ACC112 (cell line): ENCODE data around the gene OLIG2.
A peak's percentile ranks its signal among the peaks of the same experiment; 100 is the strongest.

Experiments
- H2AFZ ChIP-seq: fragments of 200-600 bp; sonication (generic); one replicate; pipeline ENCODE4 v1.6.0; 2017; ENCODE audit warnings: antibody characterized with exemption, low read length; ENCODE audit not compliant: unreplicated experiment
- H3K27ac ChIP-seq: fragments of 200-600 bp; sonication (generic); 2 replicates; pipeline ENCODE4 v1.5.1; 2014; ENCODE audit warnings: low read depth, mild to moderate bottlenecking, antibody characterized with exemption, low read length, moderate library complexity
- H3K27me3 ChIP-seq: fragments of 200-600 bp; sonication (generic); 2 replicates; pipeline ENCODE4 v1.6.1; 2014; ENCODE audit warnings: mild to moderate bottlenecking, antibody characterized with exemption, low read length, moderate library complexity, mixed read lengths; ENCODE audit not compliant: insufficient read depth
- H3K36me3 ChIP-seq: fragments of 200-600 bp; sonication (generic); 2 replicates; pipeline ENCODE4 v1.6.1; 2016; ENCODE audit warnings: mild to moderate bottlenecking, antibody characterized with exemption, low read length, moderate library complexity, mixed read lengths; ENCODE audit not compliant: insufficient read depth
- H3K4me1 ChIP-seq: fragments of 200-600 bp; sonication (generic); one replicate; pipeline ENCODE4 v1.6.1; 2016; ENCODE audit warnings: low read length, mixed read lengths; ENCODE audit not compliant: insufficient read depth, unreplicated experiment, control insufficient read depth
- H3K4me3 ChIP-seq: fragments of 200-600 bp; sonication (generic); 2 replicates; pipeline ENCODE4 v1.5.1; 2014; ENCODE audit warnings: mild to moderate bottlenecking, low read depth, low read length
- H3K79me2 ChIP-seq: fragments of 200-600 bp; sonication (generic); one replicate; pipeline ENCODE4 v1.6.0; 2016; ENCODE audit warnings: low read length; ENCODE audit not compliant: control insufficient read depth, unreplicated experiment, insufficient read depth

The OLIG2 gene

GRCh38 chr21:33026878-33027400, 1.2 kb downstream of the OLIG2 start:
- no peaks in the 10 kb centered on the region for H3K36me3 ChIP-seq
- H3K27me3 ChIP-seq, result peaks cover 100% of the 10 kb centered on the region
- no peak overlapping the region for H3K4me3 ChIP-seq
- no peak overlapping the region for H2AFZ ChIP-seq
- no peak overlapping the region for H3K27ac ChIP-seq
- H3K4me1 ChIP-seq, result no peaks in the 10 kb centered on the region
- H3K79me2 ChIP-seq, result no peaks in the 10 kb centered on the region

GRCh38 chr21:33027401-33028286, 1.9 kb downstream of the OLIG2 start:
- Histone ChIP-seq H3K79me2 (no peaks in the 10 kb centered on the region), H3K27ac (no peak overlapping the region), H2AFZ (no peak overlapping the region), H3K36me3 (no peaks in the 10 kb centered on the region), H3K4me3 (no peak overlapping the region), H3K27me3 (peaks cover 100% of the 10 kb centered on the region), H3K4me1 (no peaks in the 10 kb centered on the region)

- H3K27me3 ChIP-seq, result peaks cover 100% of the 10 kb centered on the region
These were observed 2.5 kb downstream of the OLIG2 start for GRCh38 chr21:33028287-33028670.

GRCh38 chr21:33028773-33029384, 3.1 kb downstream of the OLIG2 start:
- Histone ChIP-seq H2AFZ (no peak overlapping the region), H3K27me3 (peaks cover 100% of the 10 kb centered on the region), H3K4me1 (no peaks in the 10 kb centered on the region)

More at GRCh38 chr21:33028287-33028670, 2.5 kb downstream of the OLIG2 start:
- no peak overlapping the region for H3K27ac ChIP-seq
- H3K79me2 ChIP-seq, result no peaks in the 10 kb centered on the region
- H2AFZ ChIP-seq, result no peak overlapping the region
- H3K4me1 ChIP-seq, result no peaks in the 10 kb centered on the region
- no peaks in the 10 kb centered on the region for H3K36me3 ChIP-seq
- H3K4me3 ChIP-seq, result no peak overlapping the region

GRCh38 chr21:33029385-33029921, 3.7 kb downstream of the OLIG2 start:
- H3K36me3 ChIP-seq, result no peaks in the 10 kb centered on the region

More at GRCh38 chr21:33028773-33029384, 3.1 kb downstream of the OLIG2 start:
- Histone ChIP-seq H3K79me2 (no peaks in the 10 kb centered on the region), H3K4me3 (peak overlapping the region; percentile 2; the same call in 1 of the 2 replicates), H3K36me3 (no peaks in the 10 kb centered on the region), H3K27ac (no peak overlapping the region)

GRCh38 chr21:33029975-33030461, 4.3 kb downstream of the OLIG2 start:
- H3K4me3 ChIP-seq, result no peak overlapping the region
- H3K4me1 ChIP-seq, result no peaks in the 10 kb centered on the region
- H3K27ac ChIP-seq, result no peak overlapping the region
- H3K79me2 ChIP-seq, result no peaks in the 10 kb centered on the region
- H2AFZ ChIP-seq, result no peak overlapping the region
- peaks cover 100% of the 10 kb centered on the region for H3K27me3 ChIP-seq
- no peaks in the 10 kb centered on the region for H3K36me3 ChIP-seq

More at GRCh38 chr21:33029385-33029921, 3.7 kb downstream of the OLIG2 start:
- H3K4me1 ChIP-seq, result no peaks in the 10 kb centered on the region
- no peak overlapping the region for H2AFZ ChIP-seq
- H3K27ac ChIP-seq, result no peak overlapping the region
- peaks cover 100% of the 10 kb centered on the region for H3K27me3 ChIP-seq
- H3K79me2 ChIP-seq, result no peaks in the 10 kb centered on the region
- H3K4me3 ChIP-seq, result peak overlapping the region; percentile 2; the same call in 1 of the 2 replicates

GRCh38 chr21:33030633-33031032, 4.9 kb downstream of the OLIG2 start:
- H3K27ac ChIP-seq, result no peak overlapping the region
- H3K79me2 ChIP-seq, result no peaks in the 10 kb centered on the region
- peaks cover 96% of the 10 kb centered on the region for H3K27me3 ChIP-seq
- H2AFZ ChIP-seq, result no peak overlapping the region
- H3K4me3 ChIP-seq, result no peak overlapping the region
- H3K4me1 ChIP-seq, result no peaks in the 10 kb centered on the region
- H3K36me3 ChIP-seq, result no peaks in the 10 kb centered on the region

- Histone ChIP-seq H2AFZ (no peak overlapping the region), H3K4me3 (no peak overlapping the region), H3K27ac (no peak overlapping the region), H3K4me1 (peaks cover 4% of the 10 kb centered on the region), H3K27me3 (peaks cover 89% of the 10 kb centered on the region), H3K36me3 (no peaks in the 10 kb centered on the region), H3K79me2 (no peaks in the 10 kb centered on the region)
These were observed 5.6 kb downstream of the OLIG2 start for GRCh38 chr21:33031152-33031911.

- Histone ChIP-seq H3K27me3 (peaks cover 77% of the 10 kb centered on the region), H3K4me3 (no peak overlapping the region), H2AFZ (no peak overlapping the region), H3K79me2 (no peaks in the 10 kb centered on the region), H3K27ac (no peak overlapping the region), H3K4me1 (peaks cover 13% of the 10 kb centered on the region), H3K36me3 (no peaks in the 10 kb centered on the region)
These were observed 6.8 kb downstream of the OLIG2 start for GRCh38 chr21:33032434-33033047.
